HL-60 (cell line): Measurements from ENCODE around the gene SCART1.

Experiments
- CTCF ChIP-seq: IDR thresholded peaks from one replicate; pipeline ENCODE4 v1.5.1; 2011; ENCODE audit warnings: low read length, control low read depth, inconsistent platforms; ENCODE audit not compliant: insufficient read depth
- POLR2AphosphoS5 ChIP-seq: IDR thresholded peaks from 2 replicates; pipeline ENCODE4 v1.6.1; 2012; ENCODE audit warnings: low read depth
- SPI1 ChIP-seq: IDR thresholded peaks from 2 replicates; pipeline ENCODE4 v1.6.1; 2012; ENCODE audit warnings: low read depth, mild to moderate bottlenecking, borderline replicate concordance
- TF ChIP-seq, protein P1 (sequence below): IDR thresholded peaks from 2 replicates; pipeline ENCODE4 v1.6.1; 2012; ENCODE audit warnings: low read depth; ENCODE audit not compliant: insufficient replicate concordance

DNA sequence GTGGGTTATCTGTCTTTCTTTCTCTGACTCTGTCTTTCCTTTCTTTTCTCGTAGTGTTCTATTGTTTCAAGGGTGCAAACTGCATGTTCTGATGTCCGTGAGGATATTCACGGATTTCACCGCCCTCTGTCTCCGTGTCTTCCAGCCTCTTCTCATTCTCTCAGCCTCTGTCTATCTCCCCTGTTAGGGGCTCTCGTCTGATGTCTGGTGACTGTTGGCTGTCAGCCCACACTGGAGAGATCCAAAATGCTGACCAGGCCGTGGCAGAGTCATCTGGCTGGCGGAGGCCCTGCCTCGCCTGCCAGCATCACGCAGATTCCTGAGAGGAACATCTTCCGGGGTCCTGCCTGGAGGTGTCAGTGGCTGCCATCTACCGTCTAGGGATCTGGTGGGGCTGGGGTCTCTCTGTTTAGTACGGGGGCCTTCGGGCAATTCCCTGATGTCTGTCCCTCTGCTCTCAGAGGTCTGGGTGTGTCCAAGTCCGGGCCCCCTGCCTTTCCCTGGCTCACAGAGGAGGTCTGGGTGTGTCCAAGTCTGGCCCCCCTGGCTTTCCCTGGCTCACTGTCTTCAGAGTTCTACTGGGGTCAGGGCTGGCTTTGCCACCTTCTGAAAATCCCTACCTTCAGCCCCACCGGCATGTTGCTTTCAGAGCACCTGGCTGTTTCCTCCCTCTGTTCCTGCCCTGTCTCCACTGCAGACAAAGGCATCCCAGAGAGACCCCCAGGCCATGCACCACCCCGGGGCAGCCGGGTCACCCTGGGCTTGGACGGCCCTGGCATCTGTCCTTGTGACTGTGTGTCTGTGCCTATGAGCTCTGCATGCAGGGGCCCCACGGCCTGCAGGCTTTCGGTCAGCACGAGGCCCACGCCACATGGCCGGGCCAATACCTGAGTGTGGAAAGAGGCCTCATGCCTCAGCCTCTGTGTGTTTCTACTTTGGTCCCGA is 14.0 kb upstream of the SCART1 start:
- TF ChIP-seq CTCF, result no peak
- no peak for TF ChIP-seq POLR2AphosphoS5
- no peak for TF ChIP-seq SPI1
- TF ChIP-seq, protein P1, sequence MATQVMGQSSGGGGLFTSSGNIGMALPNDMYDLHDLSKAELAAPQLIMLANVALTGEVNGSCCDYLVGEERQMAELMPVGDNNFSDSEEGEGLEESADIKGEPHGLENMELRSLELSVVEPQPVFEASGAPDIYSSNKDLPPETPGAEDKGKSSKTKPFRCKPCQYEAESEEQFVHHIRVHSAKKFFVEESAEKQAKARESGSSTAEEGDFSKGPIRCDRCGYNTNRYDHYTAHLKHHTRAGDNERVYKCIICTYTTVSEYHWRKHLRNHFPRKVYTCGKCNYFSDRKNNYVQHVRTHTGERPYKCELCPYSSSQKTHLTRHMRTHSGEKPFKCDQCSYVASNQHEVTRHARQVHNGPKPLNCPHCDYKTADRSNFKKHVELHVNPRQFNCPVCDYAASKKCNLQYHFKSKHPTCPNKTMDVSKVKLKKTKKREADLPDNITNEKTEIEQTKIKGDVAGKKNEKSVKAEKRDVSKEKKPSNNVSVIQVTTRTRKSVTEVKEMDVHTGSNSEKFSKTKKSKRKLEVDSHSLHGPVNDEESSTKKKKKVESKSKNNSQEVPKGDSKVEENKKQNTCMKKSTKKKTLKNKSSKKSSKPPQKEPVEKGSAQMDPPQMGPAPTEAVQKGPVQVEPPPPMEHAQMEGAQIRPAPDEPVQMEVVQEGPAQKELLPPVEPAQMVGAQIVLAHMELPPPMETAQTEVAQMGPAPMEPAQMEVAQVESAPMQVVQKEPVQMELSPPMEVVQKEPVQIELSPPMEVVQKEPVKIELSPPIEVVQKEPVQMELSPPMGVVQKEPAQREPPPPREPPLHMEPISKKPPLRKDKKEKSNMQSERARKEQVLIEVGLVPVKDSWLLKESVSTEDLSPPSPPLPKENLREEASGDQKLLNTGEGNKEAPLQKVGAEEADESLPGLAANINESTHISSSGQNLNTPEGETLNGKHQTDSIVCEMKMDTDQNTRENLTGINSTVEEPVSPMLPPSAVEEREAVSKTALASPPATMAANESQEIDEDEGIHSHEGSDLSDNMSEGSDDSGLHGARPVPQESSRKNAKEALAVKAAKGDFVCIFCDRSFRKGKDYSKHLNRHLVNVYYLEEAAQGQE, result no peak
